ENCODE data around the gene ADAM17. TPM values are rescaled to one million over a fixed set of nuclear protein-coding genes. Genes with fewer than 3 reads are reported as not detected.

ADAM17 gene
- total and polyA plus RNA-seq, 9 of the 15 experiments (the other 6 are each of a cell fraction or from before 2014, with no cell fraction given), result 5.8 to 30.0 (median 19.0) TPM

DNA sequence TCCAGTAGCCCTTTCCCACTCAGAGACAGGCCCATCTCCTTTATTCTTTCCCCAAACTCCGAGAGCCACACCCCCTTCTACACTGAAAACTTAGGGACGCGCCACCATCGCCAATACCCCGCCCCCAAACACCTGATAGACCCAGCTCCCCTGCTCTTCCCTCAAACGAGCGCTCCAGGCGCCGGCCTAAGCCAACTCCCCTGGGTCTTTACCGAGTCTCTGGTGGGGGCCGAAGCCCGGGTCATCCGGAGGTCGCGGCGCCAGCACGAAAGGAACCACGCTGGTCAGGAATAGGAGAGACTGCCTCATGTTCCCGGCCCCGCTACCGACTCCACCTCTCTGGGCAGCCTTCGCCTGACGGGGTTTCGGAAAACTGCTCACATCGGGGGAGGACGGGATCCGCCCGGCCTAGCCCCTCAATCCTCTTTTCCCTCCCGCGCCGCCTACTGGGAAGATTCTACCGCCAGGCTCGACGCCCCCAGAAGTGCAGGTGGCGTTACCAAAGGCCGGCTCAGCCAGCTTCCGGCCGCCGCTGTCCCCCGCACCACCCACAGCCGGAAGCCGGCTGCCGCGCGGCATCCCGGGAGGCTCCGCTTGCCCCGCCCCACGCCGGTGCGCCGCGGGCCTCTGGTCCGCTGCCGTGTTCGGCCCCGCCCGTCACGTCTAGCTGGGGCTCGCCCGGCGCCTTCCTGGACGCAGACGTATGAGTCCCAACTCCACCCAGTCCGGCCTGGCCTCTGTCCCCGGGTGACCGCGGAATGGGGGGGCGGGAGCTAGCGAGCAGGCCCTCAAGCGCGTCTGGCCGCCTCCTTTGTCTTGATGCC lies at the start of gene ADAM17 (continued):
- TF ChIP-seq, protein P1, sequence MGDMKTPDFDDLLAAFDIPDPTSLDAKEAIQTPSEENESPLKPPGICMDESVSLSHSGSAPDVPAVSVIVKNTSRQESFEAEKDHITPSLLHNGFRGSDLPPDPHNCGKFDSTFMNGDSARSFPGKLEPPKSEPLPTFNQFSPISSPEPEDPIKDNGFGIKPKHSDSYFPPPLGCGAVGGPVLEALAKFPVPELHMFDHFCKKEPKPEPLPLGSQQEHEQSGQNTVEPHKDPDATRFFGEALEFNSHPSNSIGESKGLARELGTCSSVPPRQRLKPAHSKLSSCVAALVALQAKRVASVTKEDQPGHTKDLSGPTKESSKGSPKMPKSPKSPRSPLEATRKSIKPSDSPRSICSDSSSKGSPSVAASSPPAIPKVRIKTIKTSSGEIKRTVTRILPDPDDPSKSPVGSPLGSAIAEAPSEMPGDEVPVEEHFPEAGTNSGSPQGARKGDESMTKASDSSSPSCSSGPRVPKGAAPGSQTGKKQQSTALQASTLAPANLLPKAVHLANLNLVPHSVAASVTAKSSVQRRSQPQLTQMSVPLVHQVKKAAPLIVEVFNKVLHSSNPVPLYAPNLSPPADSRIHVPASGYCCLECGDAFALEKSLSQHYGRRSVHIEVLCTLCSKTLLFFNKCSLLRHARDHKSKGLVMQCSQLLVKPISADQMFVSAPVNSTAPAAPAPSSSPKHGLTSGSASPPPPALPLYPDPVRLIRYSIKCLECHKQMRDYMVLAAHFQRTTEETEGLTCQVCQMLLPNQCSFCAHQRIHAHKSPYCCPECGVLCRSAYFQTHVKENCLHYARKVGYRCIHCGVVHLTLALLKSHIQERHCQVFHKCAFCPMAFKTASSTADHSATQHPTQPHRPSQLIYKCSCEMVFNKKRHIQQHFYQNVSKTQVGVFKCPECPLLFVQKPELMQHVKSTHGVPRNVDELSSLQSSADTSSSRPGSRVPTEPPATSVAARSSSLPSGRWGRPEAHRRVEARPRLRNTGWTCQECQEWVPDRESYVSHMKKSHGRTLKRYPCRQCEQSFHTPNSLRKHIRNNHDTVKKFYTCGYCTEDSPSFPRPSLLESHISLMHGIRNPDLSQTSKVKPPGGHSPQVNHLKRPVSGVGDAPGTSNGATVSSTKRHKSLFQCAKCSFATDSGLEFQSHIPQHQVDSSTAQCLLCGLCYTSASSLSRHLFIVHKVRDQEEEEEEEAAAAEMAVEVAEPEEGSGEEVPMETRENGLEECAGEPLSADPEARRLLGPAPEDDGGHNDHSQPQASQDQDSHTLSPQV (IDR thresholded peaks at IDR 0.05), result peak; percentile 87
- TF ChIP-seq, protein P2, sequence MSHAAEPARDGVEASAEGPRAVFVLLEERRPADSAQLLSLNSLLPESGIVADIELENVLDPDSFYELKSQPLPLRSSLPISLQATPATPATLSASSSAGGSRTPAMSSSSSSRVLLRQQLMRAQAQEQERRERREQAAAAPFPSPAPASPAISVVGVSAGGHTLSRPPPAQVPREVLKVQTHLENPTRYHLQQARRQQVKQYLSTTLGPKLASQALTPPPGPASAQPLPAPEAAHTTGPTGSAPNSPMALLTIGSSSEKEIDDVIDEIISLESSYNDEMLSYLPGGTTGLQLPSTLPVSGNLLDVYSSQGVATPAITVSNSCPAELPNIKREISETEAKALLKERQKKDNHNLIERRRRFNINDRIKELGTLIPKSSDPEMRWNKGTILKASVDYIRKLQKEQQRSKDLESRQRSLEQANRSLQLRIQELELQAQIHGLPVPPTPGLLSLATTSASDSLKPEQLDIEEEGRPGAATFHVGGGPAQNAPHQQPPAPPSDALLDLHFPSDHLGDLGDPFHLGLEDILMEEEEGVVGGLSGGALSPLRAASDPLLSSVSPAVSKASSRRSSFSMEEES (CRISPR knock-in tag; IDR thresholded peaks at IDR 0.05), result no peak
- TF ChIP-seq FIP1L1 (IDR thresholded peaks at IDR 0.05; ENCODE audit: low read depth, low read length, poor library complexity, severe bottlenecking), result peak; percentile 68
- TF ChIP-seq, protein P3, sequence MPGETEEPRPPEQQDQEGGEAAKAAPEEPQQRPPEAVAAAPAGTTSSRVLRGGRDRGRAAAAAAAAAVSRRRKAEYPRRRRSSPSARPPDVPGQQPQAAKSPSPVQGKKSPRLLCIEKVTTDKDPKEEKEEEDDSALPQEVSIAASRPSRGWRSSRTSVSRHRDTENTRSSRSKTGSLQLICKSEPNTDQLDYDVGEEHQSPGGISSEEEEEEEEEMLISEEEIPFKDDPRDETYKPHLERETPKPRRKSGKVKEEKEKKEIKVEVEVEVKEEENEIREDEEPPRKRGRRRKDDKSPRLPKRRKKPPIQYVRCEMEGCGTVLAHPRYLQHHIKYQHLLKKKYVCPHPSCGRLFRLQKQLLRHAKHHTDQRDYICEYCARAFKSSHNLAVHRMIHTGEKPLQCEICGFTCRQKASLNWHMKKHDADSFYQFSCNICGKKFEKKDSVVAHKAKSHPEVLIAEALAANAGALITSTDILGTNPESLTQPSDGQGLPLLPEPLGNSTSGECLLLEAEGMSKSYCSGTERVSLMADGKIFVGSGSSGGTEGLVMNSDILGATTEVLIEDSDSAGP (CRISPR knock-in tag; IDR thresholded peaks at IDR 0.05), result no peak
- no peak for TF ChIP-seq PATZ1 (CRISPR knock-in tag; IDR thresholded peaks at IDR 0.05; ENCODE audit: borderline replicate concordance)
- no peak for TF ChIP-seq SMARCB1 (IDR thresholded peaks at IDR 0.05; ENCODE audit: insufficient read length, low read depth)
- TF ChIP-seq VEZF1 (CRISPR knock-in tag; IDR thresholded peaks at IDR 0.05), result peak; percentile 95
- no peak for TF ChIP-seq RBM25 (IDR thresholded peaks at IDR 0.05; ENCODE audit: low read depth, low read length, severe bottlenecking)
- TF ChIP-seq, protein P4, sequence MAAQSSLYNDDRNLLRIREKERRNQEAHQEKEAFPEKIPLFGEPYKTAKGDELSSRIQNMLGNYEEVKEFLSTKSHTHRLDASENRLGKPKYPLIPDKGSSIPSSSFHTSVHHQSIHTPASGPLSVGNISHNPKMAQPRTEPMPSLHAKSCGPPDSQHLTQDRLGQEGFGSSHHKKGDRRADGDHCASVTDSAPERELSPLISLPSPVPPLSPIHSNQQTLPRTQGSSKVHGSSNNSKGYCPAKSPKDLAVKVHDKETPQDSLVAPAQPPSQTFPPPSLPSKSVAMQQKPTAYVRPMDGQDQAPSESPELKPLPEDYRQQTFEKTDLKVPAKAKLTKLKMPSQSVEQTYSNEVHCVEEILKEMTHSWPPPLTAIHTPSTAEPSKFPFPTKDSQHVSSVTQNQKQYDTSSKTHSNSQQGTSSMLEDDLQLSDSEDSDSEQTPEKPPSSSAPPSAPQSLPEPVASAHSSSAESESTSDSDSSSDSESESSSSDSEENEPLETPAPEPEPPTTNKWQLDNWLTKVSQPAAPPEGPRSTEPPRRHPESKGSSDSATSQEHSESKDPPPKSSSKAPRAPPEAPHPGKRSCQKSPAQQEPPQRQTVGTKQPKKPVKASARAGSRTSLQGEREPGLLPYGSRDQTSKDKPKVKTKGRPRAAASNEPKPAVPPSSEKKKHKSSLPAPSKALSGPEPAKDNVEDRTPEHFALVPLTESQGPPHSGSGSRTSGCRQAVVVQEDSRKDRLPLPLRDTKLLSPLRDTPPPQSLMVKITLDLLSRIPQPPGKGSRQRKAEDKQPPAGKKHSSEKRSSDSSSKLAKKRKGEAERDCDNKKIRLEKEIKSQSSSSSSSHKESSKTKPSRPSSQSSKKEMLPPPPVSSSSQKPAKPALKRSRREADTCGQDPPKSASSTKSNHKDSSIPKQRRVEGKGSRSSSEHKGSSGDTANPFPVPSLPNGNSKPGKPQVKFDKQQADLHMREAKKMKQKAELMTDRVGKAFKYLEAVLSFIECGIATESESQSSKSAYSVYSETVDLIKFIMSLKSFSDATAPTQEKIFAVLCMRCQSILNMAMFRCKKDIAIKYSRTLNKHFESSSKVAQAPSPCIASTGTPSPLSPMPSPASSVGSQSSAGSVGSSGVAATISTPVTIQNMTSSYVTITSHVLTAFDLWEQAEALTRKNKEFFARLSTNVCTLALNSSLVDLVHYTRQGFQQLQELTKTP (IDR thresholded peaks at IDR 0.05; ENCODE audit: low read depth in 1 of 2, partially characterized antibody in 2 of 2), result peak; percentile 50 to 51
